ENCODE data around the gene INSR.
"Not testable (repeated sequence)": the region's sequence is repeated elsewhere in the genome, so short reads cannot be mapped to it uniquely, and the experiment has no call there.

The INSR gene

GRCh38 chr19:7293762-7294557, at the start of gene INSR:
TSS of gene INSR (minus strand) at chr19:7294414. CDS start at chr19:7293891, 523 bp downstream.
- peak in 1 of 2 donors; percentile 29 for DNase-seq (ENCODE audit: low read depth in 1 of 2, low spot score in 1 of 2)

DNA sequence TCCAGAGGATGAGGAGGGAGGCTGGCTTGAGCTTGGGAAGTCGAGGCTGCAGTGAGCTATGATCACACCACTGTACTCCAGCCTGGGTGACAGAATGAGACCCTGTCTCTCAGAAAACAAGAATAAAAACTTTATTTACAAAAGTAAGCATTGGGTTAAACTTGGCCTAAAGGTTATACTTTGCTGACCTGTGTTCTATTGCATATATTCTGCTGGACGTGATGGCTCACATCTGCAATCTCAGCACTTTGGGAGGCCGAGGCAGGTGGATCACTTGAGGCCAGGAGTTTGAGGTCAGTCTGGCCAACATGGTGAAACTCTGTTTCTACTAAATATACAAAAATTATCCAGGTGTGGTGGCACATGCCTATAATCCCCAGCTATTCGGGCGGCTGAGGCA, 47.9 kb upstream of the INSR start:
- no peak for DNase-seq (ENCODE audit: low read depth in 1 of 2, low spot score in 1 of 2)

DNA sequence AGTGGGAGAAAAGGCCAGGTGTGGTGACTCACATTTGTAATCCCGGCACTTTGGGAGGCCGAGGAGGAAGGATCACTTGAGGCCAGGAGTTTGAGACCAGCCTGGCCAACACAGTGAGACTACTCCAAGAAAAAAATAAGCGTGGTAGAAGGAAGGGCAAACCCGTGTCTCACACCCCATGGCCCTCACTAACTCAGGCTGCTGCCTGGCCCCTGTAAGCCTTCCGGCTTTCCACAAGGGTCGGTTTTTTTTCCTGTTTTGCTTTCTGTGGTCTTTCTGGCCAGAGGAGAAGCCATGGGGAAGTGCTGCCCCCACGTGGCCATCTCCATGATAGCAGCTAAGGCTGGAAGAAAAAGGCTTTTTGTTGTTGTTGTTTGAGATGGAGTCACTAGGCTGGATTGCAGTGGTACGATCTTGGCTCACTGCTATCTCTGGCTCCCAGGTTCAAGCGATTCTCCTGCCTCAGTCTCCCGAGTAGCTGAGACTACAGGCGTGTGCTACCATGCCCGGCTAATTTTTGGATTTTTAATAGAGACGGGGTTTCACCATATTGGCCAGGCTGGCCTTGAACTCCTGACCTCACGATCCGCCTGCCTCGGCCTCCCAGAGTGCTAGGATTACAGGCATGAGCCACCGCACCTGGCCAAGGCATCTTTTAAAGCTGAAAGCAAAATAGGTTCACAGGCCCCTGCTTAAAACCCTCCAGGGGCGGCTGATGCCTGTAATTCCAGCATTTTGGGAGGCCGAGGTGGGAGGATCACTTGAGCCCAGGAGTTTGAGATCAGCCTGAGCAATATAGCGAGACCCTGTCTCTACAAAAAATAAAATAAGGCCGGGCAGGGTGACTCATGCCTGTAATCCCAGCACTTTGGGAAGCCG, 47.0 kb upstream of the INSR start:
- DNase-seq (ENCODE audit: low read depth in 1 of 2, low spot score in 1 of 2) = peak; percentile 71 to 92

DNA sequence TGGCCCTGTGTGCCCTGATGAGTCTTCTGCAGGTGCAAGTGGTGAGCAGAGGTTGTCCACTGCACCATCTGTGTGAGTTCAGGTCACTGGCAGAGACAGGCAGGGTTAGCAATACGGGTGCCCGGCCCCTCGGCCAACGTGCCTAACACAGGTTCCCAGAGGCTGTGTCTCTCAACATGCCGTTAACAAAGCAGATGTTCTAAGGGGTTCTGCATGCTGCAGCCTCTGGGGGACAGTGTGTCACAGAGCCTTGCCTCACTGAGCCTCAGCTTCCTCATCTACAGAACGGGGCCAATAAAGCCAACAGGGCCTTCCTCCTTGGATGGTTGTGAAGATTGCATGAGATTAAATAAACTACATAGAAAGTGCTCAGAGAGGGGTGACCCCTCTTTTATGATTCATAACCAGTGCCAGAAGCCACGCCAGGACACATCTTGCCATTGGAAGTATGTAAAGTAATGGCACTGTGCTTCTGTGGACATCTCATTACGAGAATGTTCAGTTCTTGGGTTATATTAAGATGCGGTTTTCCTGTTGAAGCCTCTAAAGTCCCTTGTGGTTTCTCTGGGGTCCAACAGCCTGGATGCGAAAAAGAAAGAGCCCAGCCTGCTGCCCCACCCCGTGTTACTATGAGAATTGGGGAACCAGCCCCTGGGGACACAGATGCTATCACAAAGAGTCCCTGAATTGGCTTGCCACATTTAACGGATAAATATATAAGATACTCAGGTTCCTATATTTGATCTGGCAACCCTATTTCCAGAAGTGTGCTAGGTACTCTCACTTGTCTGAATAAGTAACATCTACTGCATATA, 43.4 kb upstream of the INSR start:
- DNase-seq (ENCODE audit: low read depth in 1 of 2, low spot score in 1 of 2) = no peak

DNA sequence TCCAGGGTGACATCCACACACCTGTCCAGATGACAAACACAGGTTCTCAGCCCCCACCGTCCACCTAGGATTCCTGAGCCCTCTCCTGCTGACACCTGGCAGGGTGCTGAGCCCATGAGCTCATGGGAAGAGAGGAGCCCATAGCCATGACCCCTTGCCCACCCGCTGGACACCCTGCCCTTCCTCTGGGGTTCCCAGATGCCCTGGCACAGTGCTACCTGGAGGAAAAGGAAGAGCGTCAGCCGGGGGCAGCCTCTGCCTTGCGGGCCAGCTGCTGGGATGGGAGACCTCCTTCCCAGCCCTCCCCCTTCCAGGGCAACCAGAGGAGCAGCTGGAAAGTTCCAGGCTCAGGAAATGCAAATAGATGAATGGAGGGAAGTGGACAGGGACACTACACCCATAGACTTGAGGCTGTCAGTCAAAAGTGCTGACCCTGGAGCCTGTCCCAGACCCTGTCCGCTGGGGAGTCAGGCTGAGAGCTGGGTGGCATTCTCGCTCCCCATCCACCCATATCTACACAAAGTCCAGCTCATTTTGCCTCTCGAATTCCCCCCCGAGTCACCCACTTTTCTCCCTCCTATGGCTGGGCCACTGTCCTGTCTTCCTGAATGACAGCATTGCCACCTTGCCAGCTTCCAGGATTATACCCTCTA, 42.2 kb upstream of the INSR start:
- DNase-seq (ENCODE audit: low read depth in 1 of 2, low spot score in 1 of 2) = no peak

- no peak for DNase-seq (ENCODE audit: low read depth in 1 of 2, low spot score in 1 of 2)
Observed at GRCh38 chr19:7333198-7334118, 39.2 kb upstream of the INSR start.

- DNase-seq (ENCODE audit: low read depth in 1 of 2, low spot score in 1 of 2) = no peak
Observed at GRCh38 chr19:7331446-7331845, 37.2 kb upstream of the INSR start.

DNA sequence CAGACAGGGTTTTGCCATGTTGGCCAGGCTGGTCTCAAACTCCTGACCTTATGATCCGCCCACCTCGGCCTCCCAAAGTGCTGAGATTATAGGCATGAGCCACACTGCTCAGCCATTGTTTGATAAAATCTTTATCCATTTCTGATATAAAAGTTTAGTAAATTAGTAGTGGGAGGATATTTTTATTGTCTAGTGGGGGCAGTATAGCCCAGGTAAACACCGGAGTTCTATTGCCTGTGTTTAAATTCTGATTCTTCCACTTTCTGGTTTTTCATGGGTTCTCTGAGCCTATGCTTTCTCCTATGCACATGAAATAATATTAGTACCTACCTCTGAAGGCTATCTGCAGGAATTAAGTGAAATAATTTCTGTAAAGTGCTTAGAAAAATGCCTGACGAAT, 34.4 kb upstream of the INSR start:
- no peak for DNase-seq (ENCODE audit: low read depth in 1 of 2, low spot score in 1 of 2)

DNA sequence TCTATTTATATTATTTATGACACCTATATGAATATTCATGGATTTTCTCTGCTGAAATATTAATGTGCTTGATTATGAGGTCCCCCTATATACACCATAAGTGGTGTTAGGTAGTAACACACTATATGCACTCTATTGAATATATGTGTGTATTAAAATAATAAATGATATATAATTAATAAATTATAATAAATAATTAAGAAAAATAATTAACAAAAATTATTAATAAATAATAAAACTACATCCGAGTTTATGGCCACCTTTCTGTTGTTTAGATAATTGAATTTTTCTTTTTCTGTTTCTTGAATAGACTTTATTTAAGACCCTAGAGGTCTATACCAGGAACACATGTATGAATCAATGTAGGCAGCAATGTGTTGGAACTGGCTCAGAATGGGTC, 33.6 kb upstream of the INSR start:
- no peak for DNase-seq (ENCODE audit: low read depth in 1 of 2, low spot score in 1 of 2)

GRCh38 chr19:7326105-7326877, 32.1 kb upstream of the INSR start:
- DNase-seq (ENCODE audit: low read depth in 1 of 2, low spot score in 1 of 2) = no peak

DNA sequence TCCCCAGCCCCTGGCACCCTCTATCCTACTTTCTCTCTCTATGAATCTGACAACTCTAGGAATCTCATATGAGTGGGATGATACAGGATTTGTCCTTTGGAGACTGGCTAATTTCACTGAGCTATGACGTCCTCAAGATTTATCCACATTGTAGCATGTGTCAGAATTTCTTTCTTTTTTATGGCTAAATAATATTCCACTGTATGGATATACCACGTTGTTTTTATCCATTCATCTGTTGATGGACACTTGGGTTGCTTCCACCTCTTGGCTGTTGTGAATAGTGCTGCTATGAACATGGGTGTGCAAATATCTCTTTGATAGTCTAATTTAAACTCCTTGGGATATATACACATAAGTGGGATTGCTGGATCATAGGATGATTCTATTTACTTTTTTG, 24.0 kb upstream of the INSR start:
- DNase-seq (ENCODE audit: low read depth in 1 of 2, low spot score in 1 of 2) = no peak

DNA sequence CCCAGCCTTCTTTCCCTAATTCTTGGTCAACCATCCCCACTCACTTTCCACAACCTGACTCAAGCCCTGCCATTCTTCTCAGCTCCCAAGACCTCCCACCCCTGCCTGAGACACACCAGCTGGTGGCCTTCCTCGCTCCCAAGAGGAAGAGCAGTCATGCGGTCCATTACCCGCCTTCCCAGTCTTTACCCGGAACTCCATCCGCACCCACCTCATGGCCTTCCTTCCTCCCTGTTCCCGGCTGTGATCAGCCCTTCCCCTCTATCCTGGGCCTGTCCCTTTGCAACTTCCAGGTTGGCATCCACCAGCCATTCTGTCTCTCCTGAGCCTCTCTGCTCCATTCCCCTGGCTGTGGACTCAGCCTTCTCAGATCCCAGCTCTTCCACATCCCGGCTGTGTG, 18.6 kb upstream of the INSR start:
- DNase-seq (ENCODE audit: low read depth in 1 of 2, low spot score in 1 of 2) = no peak

- DNase-seq (ENCODE audit: low read depth in 1 of 2, low spot score in 1 of 2) = no peak
Observed at GRCh38 chr19:7311911-7312310, 17.7 kb upstream of the INSR start.

DNA sequence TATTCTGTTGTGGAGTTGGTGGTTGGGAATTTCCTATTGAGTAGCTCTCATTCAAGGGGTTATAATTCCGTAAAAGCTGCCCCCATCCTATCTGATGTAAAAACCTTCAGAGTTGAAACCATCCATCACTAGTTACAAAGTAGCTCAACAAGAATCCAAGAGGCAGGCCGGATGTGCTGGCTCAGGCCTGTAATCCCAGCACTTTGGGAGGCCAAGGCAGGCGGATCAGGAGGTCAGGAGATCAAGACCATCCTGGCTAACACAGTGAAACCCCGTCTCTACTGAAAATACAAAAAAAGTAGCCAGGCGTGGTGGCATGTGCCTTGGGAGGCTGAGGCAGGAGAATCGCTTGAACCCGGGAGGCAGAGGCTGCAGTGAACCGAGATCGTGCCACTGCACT, 14.1 kb upstream of the INSR start:
- not testable (repeated sequence) for DNase-seq (ENCODE audit: low read depth in 1 of 2, low spot score in 1 of 2)

GRCh38 chr19:7307590-7308218, 13.5 kb upstream of the INSR start:
- no peak for DNase-seq (ENCODE audit: low read depth in 1 of 2, low spot score in 1 of 2)

GRCh38 chr19:7304200-7304599, 10.0 kb upstream of the INSR start:
- DNase-seq (ENCODE audit: low read depth in 1 of 2, low spot score in 1 of 2) = no peak

DNA sequence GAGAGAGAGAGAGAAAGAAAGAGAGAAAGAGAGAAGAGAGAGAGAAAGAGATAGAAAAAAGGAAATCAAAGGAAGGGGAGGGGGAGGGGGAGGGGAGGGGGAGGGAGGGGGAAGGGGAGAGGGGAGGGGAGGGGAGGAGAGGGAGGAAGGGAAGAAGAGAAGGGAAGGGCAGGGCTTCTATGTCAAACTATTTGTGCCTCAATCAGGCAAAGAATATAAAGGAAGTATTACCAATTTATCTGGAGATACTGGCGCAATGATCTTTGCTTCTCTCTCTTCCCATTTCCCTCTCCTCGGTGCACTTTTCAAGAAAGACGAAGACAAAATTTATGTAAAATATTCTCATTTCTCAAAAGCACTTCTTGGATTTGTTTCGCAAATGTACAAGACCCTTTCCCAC, 9.3 kb upstream of the INSR start:
- no peak for DNase-seq (ENCODE audit: low read depth in 1 of 2, low spot score in 1 of 2)

- DNase-seq (ENCODE audit: low read depth in 1 of 2, low spot score in 1 of 2) = no peak
Observed at GRCh38 chr19:7301525-7301924, 7.3 kb upstream of the INSR start.

DNA sequence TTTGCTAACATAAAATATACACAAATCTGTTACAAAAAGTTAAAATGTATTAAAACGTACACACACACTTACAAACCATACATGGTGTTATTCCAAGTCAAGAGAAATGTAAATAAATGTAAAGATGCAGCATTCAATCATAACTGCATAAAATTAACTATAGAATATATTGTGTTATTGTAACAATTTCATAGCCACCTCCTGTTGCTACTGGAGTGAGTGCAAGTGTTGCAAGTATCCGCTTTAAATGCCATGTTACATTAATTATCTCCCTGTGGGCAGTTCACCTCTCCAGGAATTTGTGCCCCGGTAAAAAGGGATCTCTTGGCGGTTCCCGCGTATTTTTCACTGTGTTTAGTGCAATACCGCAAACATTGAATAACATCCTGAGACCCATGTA, 3.5 kb upstream of the INSR start:
- DNase-seq (ENCODE audit: low read depth in 1 of 2, low spot score in 1 of 2) = no peak

Measured in activated T-helper 1 cell treated with anti-CD3 and anti-CD28 coated beads, Interleukin-2, amount 50 U/mL, for 16 hours (primary cell).